ENCODE data around the gene KCND3.

The KCND3 gene

DNA sequence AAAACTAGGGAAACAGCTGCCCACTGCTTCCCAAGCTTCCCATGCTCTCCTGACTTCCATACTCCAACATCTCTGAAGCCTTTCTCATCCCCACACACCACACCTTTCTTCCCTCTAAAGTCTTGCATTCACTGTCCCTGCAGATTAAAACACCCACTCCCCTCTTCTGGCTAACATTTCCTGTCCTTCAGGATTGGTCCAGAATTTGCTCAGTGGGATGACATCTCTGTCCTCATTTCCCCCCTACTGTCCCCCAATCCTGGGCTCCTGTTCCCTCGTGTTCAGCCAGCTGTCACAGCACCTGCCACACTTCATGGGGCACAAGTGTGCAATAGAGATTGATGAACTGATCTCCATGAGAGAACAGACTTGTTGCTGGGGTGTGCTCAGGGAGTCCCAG, 82.7 kb downstream of the KCND3 start:
- Histone ChIP-seq H3K79me2 (ENCODE audit: low read length) (no peaks in the 10 kb centered on the region), H3K27ac (ENCODE audit: low read length) (no peak overlapping the region), H3K36me3 (replicated peaks; ENCODE audit: low read depth, low read length) (no peaks in the 10 kb centered on the region), H3K9me3 (ENCODE audit: insufficient read depth, low read length) (no peaks in the 10 kb centered on the region), H3K4me2 (ENCODE audit: low read length) (no peak overlapping the region), H3K27me3 (ENCODE audit: low read depth, low read length) (peaks cover 24% of the 10 kb centered on the region), H2AFZ (ENCODE audit: low read depth, low read length) (no peak overlapping the region), H3K9ac (ENCODE audit: low read length) (no peak overlapping the region), H3K4me1 (ENCODE audit: low read length) (peaks cover 12% of the 10 kb centered on the region), H3K4me3 (ENCODE audit: low read length) (no peak overlapping the region), H4K20me1 (ENCODE audit: insufficient read depth, low read length) (no peaks in the 10 kb centered on the region)
- no peak for TF ChIP-seq EZH2phosphoT487 (IDR thresholded peaks at IDR 0.05; ENCODE audit: low read depth)
- TF ChIP-seq, protein P1, sequence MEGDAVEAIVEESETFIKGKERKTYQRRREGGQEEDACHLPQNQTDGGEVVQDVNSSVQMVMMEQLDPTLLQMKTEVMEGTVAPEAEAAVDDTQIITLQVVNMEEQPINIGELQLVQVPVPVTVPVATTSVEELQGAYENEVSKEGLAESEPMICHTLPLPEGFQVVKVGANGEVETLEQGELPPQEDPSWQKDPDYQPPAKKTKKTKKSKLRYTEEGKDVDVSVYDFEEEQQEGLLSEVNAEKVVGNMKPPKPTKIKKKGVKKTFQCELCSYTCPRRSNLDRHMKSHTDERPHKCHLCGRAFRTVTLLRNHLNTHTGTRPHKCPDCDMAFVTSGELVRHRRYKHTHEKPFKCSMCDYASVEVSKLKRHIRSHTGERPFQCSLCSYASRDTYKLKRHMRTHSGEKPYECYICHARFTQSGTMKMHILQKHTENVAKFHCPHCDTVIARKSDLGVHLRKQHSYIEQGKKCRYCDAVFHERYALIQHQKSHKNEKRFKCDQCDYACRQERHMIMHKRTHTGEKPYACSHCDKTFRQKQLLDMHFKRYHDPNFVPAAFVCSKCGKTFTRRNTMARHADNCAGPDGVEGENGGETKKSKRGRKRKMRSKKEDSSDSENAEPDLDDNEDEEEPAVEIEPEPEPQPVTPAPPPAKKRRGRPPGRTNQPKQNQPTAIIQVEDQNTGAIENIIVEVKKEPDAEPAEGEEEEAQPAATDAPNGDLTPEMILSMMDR (IDR thresholded peaks at IDR 0.05; ENCODE audit: low read depth, low read length): no peak

DNA sequence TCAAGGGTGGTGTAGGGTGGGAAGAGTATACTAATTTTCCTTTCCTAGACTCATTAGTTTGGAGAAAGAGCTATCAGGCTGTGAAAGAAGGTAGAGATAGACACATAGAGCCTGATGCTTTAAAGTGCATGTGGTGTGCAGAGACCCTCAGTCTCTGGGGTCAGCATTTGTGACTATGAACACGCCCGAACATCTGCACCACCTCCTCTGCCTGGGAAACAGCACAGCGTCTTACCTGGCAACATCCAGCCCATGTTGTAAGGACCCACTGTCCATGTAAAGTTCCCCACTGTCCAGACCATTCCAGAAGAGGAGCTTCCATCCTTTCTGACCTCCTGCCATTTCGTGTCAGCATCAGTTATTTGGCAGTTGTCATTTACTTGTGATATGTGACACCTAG, 83.4 kb downstream of the KCND3 start:
- no peaks in the 10 kb centered on the region for H3K79me2 ChIP-seq (ENCODE audit: low read length)
- H3K27ac ChIP-seq (ENCODE audit: low read length): no peak overlapping the region
- TF ChIP-seq, protein P1 (IDR thresholded peaks at IDR 0.05; ENCODE audit: low read depth, low read length): no peak
- no peak for TF ChIP-seq EZH2phosphoT487 (IDR thresholded peaks at IDR 0.05; ENCODE audit: low read depth)
- H3K36me3 ChIP-seq (replicated peaks; ENCODE audit: low read depth, low read length): no peaks in the 10 kb centered on the region
- no peaks in the 10 kb centered on the region for H4K20me1 ChIP-seq (ENCODE audit: insufficient read depth, low read length)
- no peak overlapping the region for H3K4me2 ChIP-seq (ENCODE audit: low read length)
- H2AFZ ChIP-seq (ENCODE audit: low read depth, low read length): no peak overlapping the region
- no peak overlapping the region for H3K9ac ChIP-seq (ENCODE audit: low read length)
- no peak overlapping the region for H3K4me3 ChIP-seq (ENCODE audit: low read length)
- H3K4me1 ChIP-seq (ENCODE audit: low read length): peaks cover 12% of the 10 kb centered on the region
- H3K27me3 ChIP-seq (ENCODE audit: low read depth, low read length): peaks cover 24% of the 10 kb centered on the region
- no peaks in the 10 kb centered on the region for H3K9me3 ChIP-seq (ENCODE audit: insufficient read depth, low read length)

DNA sequence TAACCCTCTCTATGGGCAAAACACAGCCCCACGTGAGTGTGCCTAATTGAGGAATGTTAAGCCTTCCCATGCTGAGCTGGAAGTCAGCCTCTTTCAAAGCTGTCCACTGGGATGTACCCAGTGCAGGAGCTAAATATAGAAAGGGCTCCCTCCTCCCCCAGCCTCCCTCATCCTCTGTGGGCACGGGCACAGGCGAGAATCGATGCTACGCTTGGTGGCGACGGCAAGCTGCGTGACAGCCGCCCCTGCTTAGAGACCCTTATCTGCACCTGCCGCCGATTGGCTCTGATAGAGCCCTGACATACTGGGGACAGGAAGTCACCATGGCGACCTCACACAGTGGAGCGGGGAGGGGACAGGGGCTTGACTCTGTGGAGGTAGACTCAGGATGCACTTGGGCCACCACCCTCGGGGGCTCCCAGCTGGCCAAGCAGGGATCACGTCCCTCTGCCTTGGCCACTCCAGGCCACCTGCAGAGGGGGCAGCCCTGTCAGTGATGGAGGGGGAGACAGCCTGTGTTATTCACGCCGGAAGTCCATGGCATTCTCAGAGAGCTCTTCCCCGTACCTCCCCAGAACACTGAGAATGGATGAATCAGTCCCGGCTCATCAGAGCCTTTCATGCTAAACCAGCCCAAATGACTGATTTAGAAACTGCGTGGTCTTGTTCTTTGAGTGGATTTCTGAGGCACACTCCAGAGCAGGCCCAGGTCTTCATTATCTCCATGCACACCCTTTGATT, 84.8 kb downstream of the KCND3 start:
- Histone ChIP-seq H3K4me1 (ENCODE audit: low read length) (peaks cover 12% of the 10 kb centered on the region), H3K4me2 (ENCODE audit: low read length) (no peak overlapping the region; the same call in 1 of the 2 replicates), H2AFZ (ENCODE audit: low read depth, low read length) (no peak overlapping the region), H3K4me3 (ENCODE audit: low read length) (no peak overlapping the region), H3K79me2 (ENCODE audit: low read length) (no peaks in the 10 kb centered on the region), H4K20me1 (ENCODE audit: insufficient read depth, low read length) (no peaks in the 10 kb centered on the region), H3K9me3 (ENCODE audit: insufficient read depth, low read length) (no peaks in the 10 kb centered on the region), H3K27me3 (ENCODE audit: low read depth, low read length) (peaks cover 20% of the 10 kb centered on the region), H3K27ac (ENCODE audit: low read length) (no peak overlapping the region), H3K9ac (ENCODE audit: low read length) (no peak overlapping the region), H3K36me3 (replicated peaks; ENCODE audit: low read depth, low read length) (no peaks in the 10 kb centered on the region)
- TF ChIP-seq, protein P1 (IDR thresholded peaks at IDR 0.05; ENCODE audit: low read depth, low read length): no peak
- no peak for TF ChIP-seq EZH2phosphoT487 (IDR thresholded peaks at IDR 0.05; ENCODE audit: low read depth)

DNA sequence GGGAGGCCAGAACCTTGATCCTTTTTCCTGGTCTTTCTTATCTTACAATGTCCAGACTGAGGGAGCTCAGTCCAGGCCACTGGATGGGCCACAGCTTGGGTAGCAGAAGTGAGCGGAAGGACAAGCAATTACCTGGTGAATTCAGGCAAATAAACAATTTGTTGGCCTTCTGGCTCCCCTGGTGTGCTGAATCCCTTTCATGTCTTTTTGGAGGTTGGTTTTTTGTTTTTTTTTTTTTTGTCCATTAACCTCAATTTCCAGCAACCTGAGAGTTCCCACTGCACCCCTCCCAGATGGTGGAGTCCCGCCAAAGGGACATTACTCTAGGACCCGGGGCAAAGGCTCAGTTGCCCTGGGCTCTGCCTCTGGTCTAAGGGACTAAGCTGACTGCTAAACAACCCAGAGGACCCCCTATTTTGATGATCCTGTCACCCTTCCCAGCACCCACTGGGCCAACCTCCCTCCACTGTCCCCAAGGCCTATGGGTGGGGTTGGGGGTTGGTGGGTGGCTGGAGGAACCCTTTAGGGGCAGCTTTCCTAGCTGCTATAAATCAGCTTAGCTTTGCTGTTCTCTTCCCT, 85.5 kb downstream of the KCND3 start:
- H3K9ac ChIP-seq (ENCODE audit: low read length): no peak overlapping the region
- H3K79me2 ChIP-seq (ENCODE audit: low read length): no peaks in the 10 kb centered on the region
- H3K4me1 ChIP-seq (ENCODE audit: low read length): peaks cover 8% of the 10 kb centered on the region
- H2AFZ ChIP-seq (ENCODE audit: low read depth, low read length): no peak overlapping the region
- no peak overlapping the region for H3K4me2 ChIP-seq (ENCODE audit: low read length)
- no peaks in the 10 kb centered on the region for H3K36me3 ChIP-seq (replicated peaks; ENCODE audit: low read depth, low read length)
- H4K20me1 ChIP-seq (ENCODE audit: insufficient read depth, low read length): no peaks in the 10 kb centered on the region
- peaks cover 20% of the 10 kb centered on the region for H3K27me3 ChIP-seq (ENCODE audit: low read depth, low read length)
- H3K4me3 ChIP-seq (ENCODE audit: low read length): no peak overlapping the region
- no peak overlapping the region for H3K27ac ChIP-seq (ENCODE audit: low read length)
- TF ChIP-seq, protein P1 (IDR thresholded peaks at IDR 0.05; ENCODE audit: low read depth, low read length): no peak
- TF ChIP-seq EZH2phosphoT487 (IDR thresholded peaks at IDR 0.05; ENCODE audit: low read depth): no peak
- H3K9me3 ChIP-seq (ENCODE audit: insufficient read depth, low read length): no peaks in the 10 kb centered on the region
